NCI-H446 treated with DMSO at 0.1 percent for 48 hours (cell line): ENCODE results near the gene UBE2L5.

ENCODE experiments used
- DNase-seq: peaks from one replicate; lab custom pipeline; 2025; lab: John Stamatoyannopoulos, UW

Gene UBE2L5

GRCh38 chr13:30422054-30422839, at the start of gene UBE2L5:
Gene UBE2L5, plus strand, starts transcription at chr13:30422493. Its CDS starts 5,498 bp downstream, at chr13:30427991.
- no peak for DNase-seq

GRCh38 chr13:30373727-30374126, 48.6 kb upstream of the UBE2L5 start:
- no peak for DNase-seq

GRCh38 chr13:30375265-30375835, 46.9 kb upstream of the UBE2L5 start:
- no peak for DNase-seq

- DNase-seq: no peak
Observed at GRCh38 chr13:30376426-30377311, 45.6 kb upstream of the UBE2L5 start.

- DNase-seq: no peak
Observed at GRCh38 chr13:30377312-30377685, 45.0 kb upstream of the UBE2L5 start.

GRCh38 chr13:30378191-30378590, 44.1 kb upstream of the UBE2L5 start:
- no peak for DNase-seq

GRCh38 chr13:30381049-30381448, 41.2 kb upstream of the UBE2L5 start:
- no peak for DNase-seq

- DNase-seq: no peak
Observed at GRCh38 chr13:30382836-30383525, 39.3 kb upstream of the UBE2L5 start.

- DNase-seq: no peak
Observed at GRCh38 chr13:30388406-30389283, 33.6 kb upstream of the UBE2L5 start.

GRCh38 chr13:30391956-30392680, 30.2 kb upstream of the UBE2L5 start:
- DNase-seq: no peak

GRCh38 chr13:30392681-30393045, 29.6 kb upstream of the UBE2L5 start:
- no peak for DNase-seq

GRCh38 chr13:30394751-30395191, 27.5 kb upstream of the UBE2L5 start:
- no peak for DNase-seq

GRCh38 chr13:30395192-30396158, 26.8 kb upstream of the UBE2L5 start:
- DNase-seq: no peak

GRCh38 chr13:30396434-30397075, 25.7 kb upstream of the UBE2L5 start:
- DNase-seq: no peak

- DNase-seq: no peak
Observed at GRCh38 chr13:30398601-30399072, 23.7 kb upstream of the UBE2L5 start.

- DNase-seq: no peak
Observed at GRCh38 chr13:30400376-30400775, 21.9 kb upstream of the UBE2L5 start.

GRCh38 chr13:30401347-30401746, 20.9 kb upstream of the UBE2L5 start:
- no peak for DNase-seq

- no peak for DNase-seq
Observed at GRCh38 chr13:30403456-30403855, 18.8 kb upstream of the UBE2L5 start.

GRCh38 chr13:30404207-30404606, 18.1 kb upstream of the UBE2L5 start:
- no peak for DNase-seq
